Trophoblast cell (in vitro differentiated cells and primary cell): ENCODE results near the gene ADGRG4.
A peak's percentile ranks its signal among the peaks of the same experiment; 100 is the strongest.

Source experiments
- DNase-seq, 2 donors: peaks; one replicate each; pipeline ENCODE4 v3.0.0-alpha.2; 2016
- H2AFZ ChIP-seq: 2 replicates; pipeline ENCODE4 v1.6.1; 2013; ENCODE audit warnings: low read length, moderate library complexity, mild to moderate bottlenecking; ENCODE audit not compliant: insufficient read depth, poor library complexity
- H2AK5ac ChIP-seq: 2 replicates; pipeline ENCODE4 v1.6.1; 2013; ENCODE audit warnings: mild to moderate bottlenecking, low read length
- H2BK120ac ChIP-seq: 2 replicates; pipeline ENCODE4 v1.6.1; 2013; ENCODE audit warnings: low read length, mild to moderate bottlenecking, moderate library complexity; ENCODE audit not compliant: insufficient read depth, poor library complexity
- H2BK12ac ChIP-seq: 2 replicates; pipeline ENCODE4 v1.6.1; 2013; ENCODE audit warnings: mild to moderate bottlenecking, low read length, moderate library complexity
- H2BK5ac ChIP-seq: 2 replicates; pipeline ENCODE4 v1.6.1; 2013; ENCODE audit warnings: low read length, low read depth, moderate library complexity, mild to moderate bottlenecking; ENCODE audit not compliant: poor library complexity
- H3K14ac ChIP-seq: 2 replicates; pipeline ENCODE4 v1.6.1; 2013; ENCODE audit warnings: mild to moderate bottlenecking, low read length
- H3K18ac ChIP-seq: 2 replicates; pipeline ENCODE4 v1.6.1; 2013; ENCODE audit warnings: mild to moderate bottlenecking, low read length
- H3K23ac ChIP-seq: 2 replicates; pipeline ENCODE4 v1.6.1; 2013; ENCODE audit warnings: low read length
- H3K27ac ChIP-seq: 2 replicates; pipeline ENCODE4 v1.5.1; 2013; ENCODE audit warnings: low read depth, mild to moderate bottlenecking, inconsistent platforms, low read length, moderate library complexity
- H3K27me3 ChIP-seq: 2 replicates; pipeline ENCODE4 v1.6.1; 2013; ENCODE audit warnings: inconsistent platforms, mild to moderate bottlenecking, low read length, moderate library complexity; ENCODE audit not compliant: insufficient read depth
- H3K36me3 ChIP-seq, 2 experiments: 1 replicate in 1 of 2; 2 replicates in 1 of 2; pipeline ENCODE4 v1.6.1; 2013; ENCODE audit warnings: low read length in 2 of 2, mild to moderate bottlenecking in 2 of 2, moderate library complexity in 1 of 2; ENCODE audit not compliant: insufficient read depth in 2 of 2, control insufficient read depth in 1 of 2
- H3K4ac ChIP-seq: 2 replicates; pipeline ENCODE4 v1.6.1; 2013; ENCODE audit warnings: low read depth, mild to moderate bottlenecking, low read length, moderate library complexity
- H3K4me1 ChIP-seq, 2 experiments: 1 replicate in 1 of 2; 2 replicates in 1 of 2; pipeline ENCODE4 v1.6.1; 2013; ENCODE audit warnings: low read length in 2 of 2, mild to moderate bottlenecking in 2 of 2, moderate library complexity in 1 of 2; ENCODE audit not compliant: insufficient read depth in 2 of 2, control insufficient read depth in 1 of 2
- H3K4me2 ChIP-seq: 2 replicates; pipeline ENCODE4 v1.6.1; 2013; ENCODE audit warnings: inconsistent platforms, mild to moderate bottlenecking, low read length, moderate library complexity
- H3K4me3 ChIP-seq: 2 replicates; pipeline ENCODE4 v1.5.1; 2013; ENCODE audit warnings: mild to moderate bottlenecking, low read depth, low read length, inconsistent platforms
- H3K79me1 ChIP-seq: one replicate; pipeline ENCODE4 v1.6.1; 2013; ENCODE audit warnings: low read length
- H3K79me2 ChIP-seq: 2 replicates; pipeline ENCODE4 v1.6.1; 2013; ENCODE audit warnings: low read length, mild to moderate bottlenecking; ENCODE audit not compliant: control insufficient read depth, insufficient read depth, poor library complexity
- H3K9ac ChIP-seq: 2 replicates; pipeline ENCODE4 v1.6.1; 2013; ENCODE audit warnings: mild to moderate bottlenecking, low read length
- H3K9me3 ChIP-seq: 2 replicates; pipeline ENCODE4 v1.6.1; 2013; ENCODE audit warnings: low read depth, mild to moderate bottlenecking, control low read depth, inconsistent platforms, low read length; ENCODE audit not compliant: insufficient read depth
- H4K12ac ChIP-seq: 2 replicates; pipeline ENCODE4 v1.6.1; 2013; ENCODE audit warnings: low read depth, mild to moderate bottlenecking, low read length, moderate library complexity
- H4K8ac ChIP-seq: 2 replicates; pipeline ENCODE4 v1.6.1; 2013; ENCODE audit warnings: low read depth, mild to moderate bottlenecking, low read length, moderate library complexity
- H4K91ac ChIP-seq: one replicate; pipeline ENCODE4 v1.6.1; 2013; ENCODE audit warnings: low read depth, mild to moderate bottlenecking, low read length, moderate library complexity
- WGBS: extraction: QIAGEN DNeasy Blood & Tissue Kit; methylation state at CpG from one replicate; pipeline ENCODE4 v1.1.7; 2013; ENCODE audit warnings: missing lambda C conversion rate; ENCODE audit not compliant: insufficient read length, insufficient coverage; ENCODE audit errors: extremely low coverage; 5-methylcytosine and 5-hydroxymethylcytosine counted together

The ADGRG4 gene

GRCh38 chrX:136295380-136295779 lies 5.4 kb upstream of the ADGRG4 start:
- H3K27ac ChIP-seq = no peak overlapping the region
- H2BK12ac ChIP-seq = no peak overlapping the region
- no peak overlapping the region for H2BK120ac ChIP-seq
- no peak overlapping the region for H3K23ac ChIP-seq
- no peak for DNase-seq
- H3K9me3 ChIP-seq = no peaks in the 10 kb centered on the region
- no peak overlapping the region for H3K4me2 ChIP-seq
- no peak overlapping the region for H3K4ac ChIP-seq
- no peaks in the 10 kb centered on the region for H3K27me3 ChIP-seq
- no peaks in the 10 kb centered on the region for H3K79me1 ChIP-seq
- no peak overlapping the region for H2AFZ ChIP-seq
- H4K12ac ChIP-seq = no peak overlapping the region
- no peak overlapping the region for H4K91ac ChIP-seq
- H4K8ac ChIP-seq = no peak overlapping the region
- H3K18ac ChIP-seq = no peak overlapping the region
- WGBS = no CpG with 5 or more reads among the region's 8 CpGs
- H3K36me3 ChIP-seq = no peaks in the 10 kb centered on the region
- no peak overlapping the region for H3K9ac ChIP-seq
- no peak overlapping the region for H2AK5ac ChIP-seq
- H3K79me2 ChIP-seq = no peaks in the 10 kb centered on the region
- H3K4me1 ChIP-seq = no peaks in the 10 kb centered on the region
- no peak overlapping the region for H3K4me3 ChIP-seq
- H3K14ac ChIP-seq = no peak overlapping the region
- H2BK5ac ChIP-seq = no peak overlapping the region

GRCh38 chrX:136303041-136303440 lies 2.3 kb downstream of the ADGRG4 start:
- H3K27me3 ChIP-seq = no peaks in the 10 kb centered on the region
- no peaks in the 10 kb centered on the region for H3K4me1 ChIP-seq
- H3K4ac ChIP-seq = no peak overlapping the region
- H4K12ac ChIP-seq = no peak overlapping the region
- H2BK12ac ChIP-seq = no peak overlapping the region
- DNase-seq = peak; percentile 69 to 78
- H4K8ac ChIP-seq = no peak overlapping the region
- no peaks in the 10 kb centered on the region for H3K79me1 ChIP-seq
- H2BK120ac ChIP-seq = no peak overlapping the region
- no peak overlapping the region for H4K91ac ChIP-seq
- no peak overlapping the region for H3K9ac ChIP-seq
- H2AK5ac ChIP-seq = no peak overlapping the region
- H2AFZ ChIP-seq = no peak overlapping the region
- H3K4me3 ChIP-seq = no peak overlapping the region
- H3K18ac ChIP-seq = no peak overlapping the region
- no peaks in the 10 kb centered on the region for H3K9me3 ChIP-seq
- no peak overlapping the region for H3K27ac ChIP-seq
- no peak overlapping the region for H3K4me2 ChIP-seq
- WGBS = no CpG with 5 or more reads among the region's 3 CpGs
- H3K79me2 ChIP-seq = no peaks in the 10 kb centered on the region
- H3K14ac ChIP-seq = no peak overlapping the region
- no peaks in the 10 kb centered on the region for H3K36me3 ChIP-seq
- H2BK5ac ChIP-seq = no peak overlapping the region
- H3K23ac ChIP-seq = no peak overlapping the region

GRCh38 chrX:136304493-136304892 lies 3.7 kb downstream of the ADGRG4 start:
- Histone ChIP-seq H3K27ac (no peak overlapping the region), H3K36me3 (no peaks in the 10 kb centered on the region), H2AK5ac (no peak overlapping the region), H3K27me3 (no peaks in the 10 kb centered on the region), H2AFZ (no peak overlapping the region), H3K18ac (no peak overlapping the region), H3K79me2 (no peaks in the 10 kb centered on the region), H4K12ac (no peak overlapping the region), H3K79me1 (no peaks in the 10 kb centered on the region), H2BK5ac (no peak overlapping the region), H4K8ac (no peak overlapping the region), H3K4me1 (no peaks in the 10 kb centered on the region), H3K23ac (no peak overlapping the region), H3K4ac (no peak overlapping the region), H3K14ac (no peak overlapping the region), H3K9ac (no peak overlapping the region), H2BK120ac (no peak overlapping the region), H3K4me3 (no peak overlapping the region), H3K4me2 (no peak overlapping the region), H2BK12ac (no peak overlapping the region), H3K9me3 (no peaks in the 10 kb centered on the region), H4K91ac (no peak overlapping the region)
- WGBS = no CpG with 5 or more reads among the region's 3 CpGs
- DNase-seq = no peak

- Histone ChIP-seq H2BK120ac (no peak overlapping the region), H3K4me2 (no peak overlapping the region), H3K9me3 (no peaks in the 10 kb centered on the region), H4K12ac (no peak overlapping the region), H3K27me3 (no peaks in the 10 kb centered on the region), H3K4ac (no peak overlapping the region), H3K23ac (no peak overlapping the region), H3K79me2 (no peaks in the 10 kb centered on the region), H3K36me3 (no peaks in the 10 kb centered on the region), H2BK12ac (no peak overlapping the region), H2AK5ac (no peak overlapping the region), H3K27ac (no peak overlapping the region), H4K91ac (no peak overlapping the region), H2AFZ (no peak overlapping the region), H2BK5ac (no peak overlapping the region), H3K9ac (no peak overlapping the region), H3K79me1 (no peaks in the 10 kb centered on the region), H4K8ac (no peak overlapping the region), H3K18ac (no peak overlapping the region), H3K4me3 (no peak overlapping the region), H3K4me1 (no peaks in the 10 kb centered on the region), H3K14ac (no peak overlapping the region)
- no CpG with 5 or more reads among the region's 1 CpG for WGBS
- DNase-seq = no peak
These were observed 5.4 kb downstream of the ADGRG4 start for GRCh38 chrX:136306182-136306581.
